H1 (cell line): ENCODE measurements around the gene KLHL3. TPM values are rescaled to one million over a fixed set of nuclear protein-coding genes. Genes with fewer than 3 reads are reported as not detected.

Experiments used
- FOSL1 ChIP-seq: IDR thresholded peaks from 2 replicates; pipeline ENCODE4 v1.6.1; 2011; ENCODE audit warnings: mild to moderate bottlenecking, low read depth, low read length, moderate library complexity; ENCODE audit not compliant: insufficient read depth
- KDM1A ChIP-seq: fragments of 200-600, 300-600 bp; sonication (generic); IDR thresholded peaks from 2 replicates; pipeline ENCODE4 v1.7.1; 2016; ENCODE audit warnings: mild to moderate bottlenecking, low read length, borderline replicate concordance
- NANOG ChIP-seq: IDR thresholded peaks from 2 replicates; pipeline ENCODE4 v1.6.1; 2011; ENCODE audit warnings: low read length, low read depth, mild to moderate bottlenecking, inconsistent platforms; ENCODE audit not compliant: insufficient read depth, poor library complexity, severe bottlenecking
- YY1 ChIP-seq: IDR thresholded peaks from 2 replicates; pipeline ENCODE4 v1.6.1; 2011; ENCODE audit warnings: low read depth, mild to moderate bottlenecking, low read length
- polyA plus RNA-seq, 7 experiments: library from polyadenylated mRNA; depleted of rRNA in 3 of 7; stranded (reverse) in 5 of 7; unstranded in 2 of 7; fragments of >200 nt in 5 of 7; fragments of 200-250 nt in 2 of 7; gene quantifications; 1 replicate in 5 of 7; 2 replicates in 1 of 7; 4 replicates in 1 of 7; pipeline versions ENCODE4 v1.2.1 to v1.2.3, GENCODE V29; 2011 to 2013; ENCODE audit warnings: missing spikeins in 2 of 7, mixed read lengths in 2 of 7
- total RNA-seq: library from RNA; stranded (reverse); fragmentation: NEBNext Ultra II Directional; extraction: Animal tissue kit (Norgen Biotek cat#: 25700); gene quantifications from 2 replicates; pipeline ENCODE4 v1.2.1, GENCODE V29; 2021
- TF ChIP-seq, protein P1 (sequence below): IDR thresholded peaks from 2 replicates; pipeline ENCODE4 v1.6.1; 2011; ENCODE audit warnings: low read length, improper control_type of control experiment

KLHL3 gene
- total and polyA plus RNA-seq, 2 of the 8 experiments (the other 6 are each of a cell fraction or from before 2014, with no cell fraction given), result 7.4 to 13.7 TPM

DNA sequence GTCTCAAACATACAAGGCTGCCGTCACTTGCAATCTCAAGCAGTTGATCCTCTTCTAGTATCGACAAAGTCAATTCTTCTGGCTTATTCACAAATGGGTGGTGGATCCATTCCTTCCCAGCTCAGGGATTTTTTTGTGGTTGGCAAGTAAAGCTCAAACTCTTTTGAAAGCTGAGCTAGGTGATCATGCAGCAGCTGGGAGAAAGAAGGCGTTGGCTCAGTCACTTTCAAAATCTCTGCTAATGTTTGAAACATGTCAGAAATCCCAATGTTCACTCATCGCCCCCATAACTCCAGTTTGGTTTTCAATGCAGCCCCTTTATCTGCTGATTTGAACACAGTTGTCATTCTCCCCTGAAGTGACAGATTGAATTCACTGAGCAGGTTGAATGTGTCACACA is 22.2 kb upstream of the KLHL3 start (continued):
- TF ChIP-seq KDM1A (no peak), YY1 (no peak), NANOG (no peak), FOSL1 (no peak)
- TF ChIP-seq, protein P1, sequence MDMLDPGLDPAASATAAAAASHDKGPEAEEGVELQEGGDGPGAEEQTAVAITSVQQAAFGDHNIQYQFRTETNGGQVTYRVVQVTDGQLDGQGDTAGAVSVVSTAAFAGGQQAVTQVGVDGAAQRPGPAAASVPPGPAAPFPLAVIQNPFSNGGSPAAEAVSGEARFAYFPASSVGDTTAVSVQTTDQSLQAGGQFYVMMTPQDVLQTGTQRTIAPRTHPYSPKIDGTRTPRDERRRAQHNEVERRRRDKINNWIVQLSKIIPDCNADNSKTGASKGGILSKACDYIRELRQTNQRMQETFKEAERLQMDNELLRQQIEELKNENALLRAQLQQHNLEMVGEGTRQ, result no peak
